IMR-90 (cell line): ENCODE data around the gene HNRNPU. TPM values are rescaled to one million over a fixed set of nuclear protein-coding genes. Genes with fewer than 3 reads are reported as not detected.

Experiments used
- ATAC-seq: fragments of 200-7000 bp; cut with Tn5 transposase; 2 replicates; pipeline ENCODE4 v1.9.1; 2020; ENCODE audit warnings: low read depth, mild to moderate bottlenecking, moderate library complexity
- BruUV-seq: library from RNA; stranded (reverse); fragments of 400-500 nt; replicated peaks from 2 replicates; lab custom pipeline; 2021; lab: Mats Ljungman, UMichigan
- CTCF ChIA-PET: fragments of 300-600 bp; formaldehyde crosslinking; extraction: SDS; loops from one replicate; lab custom pipeline; 2021; ENCODE audit warnings: antibody characterized with exemption; lab: Yijun Ruan, JAX
- POLR2A ChIA-PET: fragments of 300-600 bp; sonication (Branson Sonifier 250); formaldehyde crosslinking; loops from one replicate; lab custom pipeline; 2022; ENCODE audit warnings: antibody characterized with exemption; ENCODE audit not compliant: unreplicated experiment; lab: Charles Lee
- DNase-seq: peaks from one replicate; pipeline ENCODE4 v3.0.0; 2013
- H2AFZ ChIP-seq: replicated peaks from 2 replicates; pipeline ENCODE3; 2013; ENCODE audit warnings: low read length, mild to moderate bottlenecking; ENCODE audit not compliant: poor library complexity
- H2AK5ac ChIP-seq: 2 replicates; pipeline ENCODE4 v1.6.1; 2013; ENCODE audit warnings: low read depth, low read length, inconsistent platforms
- H2AK9ac ChIP-seq: replicated peaks from 2 replicates; pipeline ENCODE3; 2013; ENCODE audit warnings: mild to moderate bottlenecking, low read depth, low read length, moderate library complexity; ENCODE audit not compliant: poor library complexity
- H2BK120ac ChIP-seq: 2 replicates; pipeline ENCODE4 v1.6.1; 2013; ENCODE audit warnings: low read depth, low read length, inconsistent platforms
- H2BK15ac ChIP-seq: 3 replicates; pipeline ENCODE4 v1.6.1; 2013; ENCODE audit warnings: low read depth, low read length, inconsistent platforms
- H2BK20ac ChIP-seq: 2 replicates; pipeline ENCODE4 v1.6.1; 2013; ENCODE audit warnings: low read depth, mild to moderate bottlenecking, inconsistent platforms, low read length, moderate library complexity
- H2BK5ac ChIP-seq: 2 replicates; pipeline ENCODE4 v1.6.1; 2013; ENCODE audit warnings: mild to moderate bottlenecking, low read depth, low read length, inconsistent platforms; ENCODE audit not compliant: poor library complexity, severe bottlenecking
- H3K14ac ChIP-seq: replicated peaks from 2 replicates; pipeline ENCODE4 v1.6.1; 2013; ENCODE audit warnings: low read depth, low read length, inconsistent platforms
- H3K18ac ChIP-seq: 2 replicates; pipeline ENCODE4 v1.6.1; 2013; ENCODE audit warnings: low read depth, low read length, control low read depth
- H3K23ac ChIP-seq: 2 replicates; pipeline ENCODE4 v1.6.1; 2013; ENCODE audit warnings: low read depth, low read length, inconsistent platforms
- H3K27ac ChIP-seq: 2 replicates; pipeline ENCODE4 v1.5.1; 2013; ENCODE audit warnings: mild to moderate bottlenecking, control low read depth, low read length; ENCODE audit not compliant: insufficient read depth
- H3K27me3 ChIP-seq: 2 replicates; pipeline ENCODE4 v1.6.1; 2013; ENCODE audit warnings: low read length; ENCODE audit not compliant: control insufficient read depth, insufficient read depth
- H3K36me3 ChIP-seq: 2 replicates; pipeline ENCODE4 v1.6.1; 2013; ENCODE audit warnings: low read length, mixed read lengths; ENCODE audit not compliant: control insufficient read depth, insufficient read depth
- H3K4ac ChIP-seq: 2 replicates; pipeline ENCODE4 v1.6.1; 2013; ENCODE audit warnings: low read depth, low read length, inconsistent platforms
- H3K4me1 ChIP-seq: 2 replicates; pipeline ENCODE4 v1.6.1; 2013; ENCODE audit warnings: low read length, mixed read lengths; ENCODE audit not compliant: control insufficient read depth, insufficient read depth
- H3K4me2 ChIP-seq: 2 replicates; pipeline ENCODE4 v1.6.1; 2013; ENCODE audit warnings: low read depth, mild to moderate bottlenecking, control low read depth, low read length, moderate library complexity
- H3K4me3 ChIP-seq: 2 replicates; pipeline ENCODE4 v1.5.1; 2013; ENCODE audit warnings: low read depth, mild to moderate bottlenecking, control low read depth, low read length, moderate library complexity; ENCODE audit not compliant: insufficient read depth
- H3K56ac ChIP-seq: 2 replicates; pipeline ENCODE4 v1.6.1; 2013; ENCODE audit warnings: low read length, inconsistent platforms; ENCODE audit not compliant: insufficient read depth; ENCODE audit errors: extremely low read depth
- H3K79me1 ChIP-seq, 2 experiments: 2 replicates each; pipeline ENCODE4 v1.6.1; 2013; ENCODE audit warnings: low read length in 2 of 2, inconsistent platforms in 1 of 2, low read depth in 1 of 2
- H3K9ac ChIP-seq: 2 replicates; pipeline ENCODE4 v1.6.1; 2013; ENCODE audit warnings: low read depth, low read length, control low read depth
- H3K9me1 ChIP-seq: 2 replicates; pipeline ENCODE4 v1.6.1; 2013; ENCODE audit warnings: low read length, inconsistent platforms; ENCODE audit not compliant: insufficient read depth
- H3K9me3 ChIP-seq: 2 replicates; pipeline ENCODE4 v1.6.1; 2013; ENCODE audit warnings: low read length; ENCODE audit not compliant: control insufficient read depth, insufficient read depth
- H4K20me1 ChIP-seq: 2 replicates; pipeline ENCODE4 v1.6.1; 2013; ENCODE audit warnings: low read length, inconsistent platforms; ENCODE audit not compliant: insufficient read depth
- H4K5ac ChIP-seq: 2 replicates; pipeline ENCODE4 v1.6.1; 2013; ENCODE audit warnings: mild to moderate bottlenecking, low read depth, low read length, control low read depth
- H4K8ac ChIP-seq, 2 experiments: 2 replicates each; pipeline ENCODE4 v1.6.1; 2013; ENCODE audit warnings: low read depth in 2 of 2, low read length in 2 of 2, control low read depth in 1 of 2, inconsistent platforms in 1 of 2
- H4K91ac ChIP-seq: 2 replicates; pipeline ENCODE4 v1.6.1; 2013; ENCODE audit warnings: low read depth, low read length, inconsistent platforms; ENCODE audit not compliant: insufficient read depth
- POLR2A ChIP-seq: IDR thresholded peaks from 2 replicates; pipeline ENCODE4 v1.6.1; 2012; ENCODE audit warnings: mild to moderate bottlenecking, low read depth, low read length
- RAD21 ChIP-seq: IDR thresholded peaks from 2 replicates; pipeline ENCODE4 v1.6.1; 2012; ENCODE audit warnings: low read length, improper control_type of control experiment
- WGBS, 2 experiments: methylation state at CpG; one replicate each; pipeline versions ENCODE4 v1.1.5 to v1.1.7; 2013; ENCODE audit warnings: missing lambda C conversion rate in 2 of 2; ENCODE audit not compliant: insufficient read length in 1 of 2; ENCODE audit errors: extremely low coverage in 2 of 2; 5-methylcytosine and 5-hydroxymethylcytosine counted together
- dilution Hi-C: fragments of 300-500 bp; cut with HindIII; formaldehyde crosslinking; loops from one replicate; pipeline ENCODE4 v1.14.3; 2018; ENCODE audit warnings: low sequenced_read_pairs; ENCODE audit not compliant: unreplicated experiment
- in situ Hi-C: fragments of 300-500 bp; cut with MboI; formaldehyde crosslinking; loops from 3 replicates; pipeline ENCODE4 v1.14.3; 2019; ENCODE audit warnings: low sequenced_read_pairs, inconsistent platforms, mixed read lengths
- intact Hi-C: fragments of 100-400 bp; cut with micrococcal nuclease; formaldehyde crosslinking; loops from 2 replicates; pipeline ENCODE4 v1.10.0; 2022
- polyA plus RNA-seq, 3 experiments: library from polyadenylated mRNA; depleted of rRNA; stranded (reverse); fragments of >200 nt; gene quantifications; 2 replicates each; pipeline ENCODE4 v1.2.3, GENCODE V29; 2012; ENCODE audit warnings: low replicate concordance in 1 of 3
- total RNA-seq: library from RNA; depleted of rRNA; stranded (reverse); fragments of >200 nt; gene quantifications from 2 replicates; pipeline ENCODE4 v1.2.3, GENCODE V29; 2012

Gene HNRNPU
- total and polyA plus RNA-seq, 2 of the 4 experiments (the other 2 are of a cell fraction), result 151 to 169 TPM

GRCh38 chr1:244863491-244864252 is 671 bp downstream of the HNRNPU start:
- TSS peak; percentile 93 for BruUV-seq
- Histone ChIP-seq H2BK5ac (peak overlapping the region; percentile 92), H3K56ac (peak overlapping the region; percentile 77), H3K4me3 (peak overlapping the region; percentile 74), H2AFZ (peak overlapping the region; percentile 92), H4K91ac (peak overlapping the region; percentile 87), H3K79me1 (peaks cover 3 to 11% of the 10 kb centered on the region in 2 experiments; a peak in 2 of 4 replicates), H2BK20ac (no peak overlapping the region), H2BK15ac (no peak overlapping the region), H4K20me1 (peaks cover 48% of the 10 kb centered on the region), H3K9me1 (no peaks in the 10 kb centered on the region), H3K4me1 (peaks cover 9% of the 10 kb centered on the region), H3K27ac (peak overlapping the region; percentile 96), H3K14ac (peak overlapping the region; percentile 95), H3K9ac (peak overlapping the region; percentile 98), H3K4ac (peak overlapping the region; percentile 97), H2AK9ac (peak overlapping the region; percentile 99), H4K8ac (peak overlapping the region; percentile 77 to 85; a peak in 3 of 4 replicates), H2BK120ac (peak overlapping the region; percentile 73), H3K27me3 (no peaks in the 10 kb centered on the region), H3K23ac (peak overlapping the region; percentile 97), H3K18ac (peak overlapping the region; percentile 38), H3K36me3 (peaks cover 25% of the 10 kb centered on the region), H2AK5ac (peak overlapping the region; percentile 65), H3K9me3 (no peaks in the 10 kb centered on the region), H3K4me2 (no peak overlapping the region), H4K5ac (peak overlapping the region; percentile 14)
- dilution Hi-C loops, result no loop called here
- ATAC-seq (peak; percentile 7), DNase-seq (no peak)
- TF ChIP-seq POLR2A (peak; percentile 72), RAD21 (no peak)
- POLR2A ChIA-PET, result no interaction called here
- in situ Hi-C loops, result no loop called here
- WGBS, 2 experiments, result 0% methylated on average over 44 of the region's 92 CpGs; no CpG with 5 or more reads in 1 of the 2 experiments
- CTCF ChIA-PET, result interaction anchor here (0.6 to 2.0 kb wide), 2 partner anchors 15 to 179 kb away, joined by 3 to 8 read pairs; no protein-coding TSS in a partner anchor
- intact Hi-C loops, result loop anchor here (1.0 to 2.0 kb wide), 5 partner anchors 27 to 106 kb away; a partner anchor contains a TSS
